Panc1 (cell line): ENCODE data around the gene POLN. TPM values are rescaled to one million over a fixed set of nuclear protein-coding genes. Genes with fewer than 3 reads are reported as not detected.

Experiments used
- ATAC-seq: fragments of 200-7000 bp; cut with Tn5 transposase; 2 replicates; pipeline ENCODE4 v1.9.1; 2020; ENCODE audit warnings: mild to moderate bottlenecking, moderate library complexity
- BruUV-seq: library from RNA; stranded (reverse); fragments of 400-500 nt; replicated peaks from 2 replicates; lab custom pipeline; 2021; lab: Mats Ljungman, UMichigan
- CTCF ChIA-PET: fragments of 300-600 bp; sonication (Branson Sonifier 250); formaldehyde crosslinking; loops from one replicate; lab custom pipeline; 2022; ENCODE audit warnings: antibody characterized with exemption; lab: Charles Lee
- POLR2A ChIA-PET: fragments of 300-600 bp; sonication (Branson Sonifier 250); formaldehyde crosslinking; loops from one replicate; lab custom pipeline; 2022; ENCODE audit warnings: antibody characterized with exemption; lab: Charles Lee
- DNase-seq: peaks from one replicate; pipeline ENCODE4 v3.0.0-alpha.2; 2010; ENCODE audit warnings: low read depth, low spot score
- H3K27ac ChIP-seq: 2 replicates; pipeline ENCODE4 v1.5.1; 2011; ENCODE audit warnings: mild to moderate bottlenecking, low read length, inconsistent platforms
- H3K27me3 ChIP-seq: fragments of 200-500 bp; sonication (Bioruptor generic); 2 replicates; pipeline ENCODE4 v1.6.0; 2014; ENCODE audit warnings: low read length, inconsistent platforms; ENCODE audit not compliant: control insufficient read depth, insufficient read depth
- H3K36me3 ChIP-seq: fragments of 200-500 bp; sonication (Bioruptor generic); 2 replicates; pipeline ENCODE4 v1.5.1; 2014; ENCODE audit warnings: inconsistent platforms, mild to moderate bottlenecking, low read length, moderate library complexity; ENCODE audit not compliant: control insufficient read depth, insufficient read depth
- H3K4me1 ChIP-seq: 2 replicates; pipeline ENCODE4 v1.5.1; 2011; ENCODE audit warnings: inconsistent platforms, mild to moderate bottlenecking, low read length, moderate library complexity; ENCODE audit not compliant: control insufficient read depth, insufficient read depth
- H3K4me3 ChIP-seq, 2 experiments: 2 replicates each; pipeline ENCODE4 v1.5.1; 2011 to 2012; ENCODE audit warnings: low read depth in 2 of 2, low read length in 2 of 2, mild to moderate bottlenecking in 2 of 2, inconsistent platforms in 1 of 2, moderate library complexity in 1 of 2
- H3K9me3 ChIP-seq: fragments of 200-500 bp; sonication (Bioruptor generic); 2 replicates; pipeline ENCODE4 v1.5.1; 2014; ENCODE audit warnings: low read depth, mild to moderate bottlenecking, inconsistent platforms, low read length, moderate library complexity; ENCODE audit not compliant: control insufficient read depth, insufficient read depth
- POLR2AphosphoS5 ChIP-seq: IDR thresholded peaks from 2 replicates; pipeline ENCODE4 v1.6.1; 2012; ENCODE audit warnings: mild to moderate bottlenecking, low read depth, low read length, moderate library complexity
- SIN3A ChIP-seq: IDR thresholded peaks from 2 replicates; pipeline ENCODE4 v1.6.1; 2012; ENCODE audit warnings: low read depth, mild to moderate bottlenecking, low read length, moderate library complexity, borderline replicate concordance; ENCODE audit not compliant: insufficient read depth
- TCF7L2 ChIP-seq: IDR thresholded peaks from 2 replicates; pipeline ENCODE4 v1.6.1; 2011; ENCODE audit warnings: mild to moderate bottlenecking, low read depth, low read length, inconsistent platforms
- in situ Hi-C: cut with HindIII; loops from 2 replicates; pipeline ENCODE4 v1.10.0; 2016; ENCODE audit warnings: low sequenced_read_pairs, low pct_unique_long_range_greater_than_20kb
- intact Hi-C: fragments of 100-400 bp; cut with micrococcal nuclease; formaldehyde crosslinking; loops from one replicate; pipeline ENCODE4 v1.10.0; 2022; ENCODE audit not compliant: unreplicated experiment
- total RNA-seq: library from RNA; stranded (reverse); gene quantifications from one replicate; pipeline ENCODE4 v1.2.1, GENCODE V29; 2021; ENCODE audit not compliant: unreplicated experiment
- TF ChIP-seq, protein P1 (sequence below), 2 experiments: IDR thresholded peaks; 2 replicates each; pipeline ENCODE4 v1.6.1; 2011 to 2012; ENCODE audit warnings: low read depth in 2 of 2, control low read depth in 1 of 2, low read length in 1 of 2, mild to moderate bottlenecking in 1 of 2, moderate library complexity in 1 of 2; ENCODE audit not compliant: insufficient read depth in 1 of 2
- TF ChIP-seq, protein P2 (sequence below): fragments of 450-650 bp; IDR thresholded peaks from 2 replicates; pipeline ENCODE4 v1.5.1; 2017; ENCODE audit warnings: mild to moderate bottlenecking

The POLN gene
- total RNA-seq, 1 experiment from 2014 or later = 4.3 TPM

DNA sequence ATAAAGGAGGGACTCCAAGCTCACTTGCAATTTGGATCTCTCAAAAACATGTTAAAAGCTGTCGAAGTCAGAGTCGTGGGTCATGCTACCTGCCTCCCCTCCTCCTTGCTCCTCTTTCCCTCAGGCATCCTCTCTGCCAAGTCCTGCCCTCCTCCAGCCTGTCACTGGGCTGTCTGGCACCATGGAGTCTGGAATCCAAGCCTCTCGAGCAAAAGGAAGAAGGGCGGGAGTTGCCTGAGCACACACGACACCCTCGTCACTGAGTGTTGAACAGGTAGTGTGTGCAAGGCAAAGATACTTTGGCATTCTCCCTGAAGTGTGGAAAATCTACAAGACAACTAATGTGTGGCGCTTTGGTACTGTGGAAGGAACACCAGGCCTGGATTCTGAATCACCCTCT lies 62.2 kb downstream of the POLN start:
- H3K4me3 ChIP-seq = no peak overlapping the region
- H3K27ac ChIP-seq = no peak overlapping the region
- intact Hi-C loops (no loop called here), in situ Hi-C loops (no loop called here)
- no peaks in the 10 kb centered on the region for H3K4me1 ChIP-seq
- ChIA-PET POLR2A (no interaction called here), CTCF (no interaction called here)
- no peak for TF ChIP-seq SIN3A
- TF ChIP-seq, protein P1, sequence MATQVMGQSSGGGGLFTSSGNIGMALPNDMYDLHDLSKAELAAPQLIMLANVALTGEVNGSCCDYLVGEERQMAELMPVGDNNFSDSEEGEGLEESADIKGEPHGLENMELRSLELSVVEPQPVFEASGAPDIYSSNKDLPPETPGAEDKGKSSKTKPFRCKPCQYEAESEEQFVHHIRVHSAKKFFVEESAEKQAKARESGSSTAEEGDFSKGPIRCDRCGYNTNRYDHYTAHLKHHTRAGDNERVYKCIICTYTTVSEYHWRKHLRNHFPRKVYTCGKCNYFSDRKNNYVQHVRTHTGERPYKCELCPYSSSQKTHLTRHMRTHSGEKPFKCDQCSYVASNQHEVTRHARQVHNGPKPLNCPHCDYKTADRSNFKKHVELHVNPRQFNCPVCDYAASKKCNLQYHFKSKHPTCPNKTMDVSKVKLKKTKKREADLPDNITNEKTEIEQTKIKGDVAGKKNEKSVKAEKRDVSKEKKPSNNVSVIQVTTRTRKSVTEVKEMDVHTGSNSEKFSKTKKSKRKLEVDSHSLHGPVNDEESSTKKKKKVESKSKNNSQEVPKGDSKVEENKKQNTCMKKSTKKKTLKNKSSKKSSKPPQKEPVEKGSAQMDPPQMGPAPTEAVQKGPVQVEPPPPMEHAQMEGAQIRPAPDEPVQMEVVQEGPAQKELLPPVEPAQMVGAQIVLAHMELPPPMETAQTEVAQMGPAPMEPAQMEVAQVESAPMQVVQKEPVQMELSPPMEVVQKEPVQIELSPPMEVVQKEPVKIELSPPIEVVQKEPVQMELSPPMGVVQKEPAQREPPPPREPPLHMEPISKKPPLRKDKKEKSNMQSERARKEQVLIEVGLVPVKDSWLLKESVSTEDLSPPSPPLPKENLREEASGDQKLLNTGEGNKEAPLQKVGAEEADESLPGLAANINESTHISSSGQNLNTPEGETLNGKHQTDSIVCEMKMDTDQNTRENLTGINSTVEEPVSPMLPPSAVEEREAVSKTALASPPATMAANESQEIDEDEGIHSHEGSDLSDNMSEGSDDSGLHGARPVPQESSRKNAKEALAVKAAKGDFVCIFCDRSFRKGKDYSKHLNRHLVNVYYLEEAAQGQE (IDR thresholded peaks at IDR 0.05; ENCODE audit: insufficient read depth in 1 of 2, low read depth in 2 of 2, low read length in 1 of 2) = no peak
- no peak for TF ChIP-seq POLR2AphosphoS5
- no peak for TF ChIP-seq TCF7L2
- TF ChIP-seq, protein P2, sequence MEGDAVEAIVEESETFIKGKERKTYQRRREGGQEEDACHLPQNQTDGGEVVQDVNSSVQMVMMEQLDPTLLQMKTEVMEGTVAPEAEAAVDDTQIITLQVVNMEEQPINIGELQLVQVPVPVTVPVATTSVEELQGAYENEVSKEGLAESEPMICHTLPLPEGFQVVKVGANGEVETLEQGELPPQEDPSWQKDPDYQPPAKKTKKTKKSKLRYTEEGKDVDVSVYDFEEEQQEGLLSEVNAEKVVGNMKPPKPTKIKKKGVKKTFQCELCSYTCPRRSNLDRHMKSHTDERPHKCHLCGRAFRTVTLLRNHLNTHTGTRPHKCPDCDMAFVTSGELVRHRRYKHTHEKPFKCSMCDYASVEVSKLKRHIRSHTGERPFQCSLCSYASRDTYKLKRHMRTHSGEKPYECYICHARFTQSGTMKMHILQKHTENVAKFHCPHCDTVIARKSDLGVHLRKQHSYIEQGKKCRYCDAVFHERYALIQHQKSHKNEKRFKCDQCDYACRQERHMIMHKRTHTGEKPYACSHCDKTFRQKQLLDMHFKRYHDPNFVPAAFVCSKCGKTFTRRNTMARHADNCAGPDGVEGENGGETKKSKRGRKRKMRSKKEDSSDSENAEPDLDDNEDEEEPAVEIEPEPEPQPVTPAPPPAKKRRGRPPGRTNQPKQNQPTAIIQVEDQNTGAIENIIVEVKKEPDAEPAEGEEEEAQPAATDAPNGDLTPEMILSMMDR = no peak
- H3K27me3 ChIP-seq = no peaks in the 10 kb centered on the region
- ATAC-seq (no peak), DNase-seq (no peak)
- no TSS peak for BruUV-seq
- no peaks in the 10 kb centered on the region for H3K36me3 ChIP-seq
- no peaks in the 10 kb centered on the region for H3K9me3 ChIP-seq

- Histone ChIP-seq H3K27me3 (no peaks in the 10 kb centered on the region), H3K36me3 (no peaks in the 10 kb centered on the region), H3K9me3 (no peaks in the 10 kb centered on the region), H3K4me1 (no peaks in the 10 kb centered on the region), H3K27ac (no peak overlapping the region), H3K4me3 (no peak overlapping the region)
- intact Hi-C loops = no loop called here
- DNase-seq (no peak), ATAC-seq (no peak)
- ChIA-PET POLR2A (no interaction called here), CTCF (no interaction called here)
- TF ChIP-seq, protein P2 = no peak
- TF ChIP-seq SIN3A (no peak), POLR2AphosphoS5 (no peak), TCF7L2 (no peak)
- TF ChIP-seq, protein P1 (IDR thresholded peaks at IDR 0.05; ENCODE audit: insufficient read depth in 1 of 2, low read depth in 2 of 2, low read length in 1 of 2) = no peak
- no TSS peak for BruUV-seq
- in situ Hi-C loops = no loop called here
These were observed 62.9 kb downstream of the POLN start for GRCh38 chr4:2178986-2179385.
